Body of pancreas (tissue), 4 donors: ENCODE measurements around the gene RIPOR2.

Experiments used
- POLR2A ChIP-seq, 3 donors: fragments of 450-650 bp; IDR thresholded peaks; one replicate each; pipeline ENCODE4 v1.6.1; 2016; ENCODE audit warnings: antibody characterized with exemption in 3 of 3, mild to moderate bottlenecking in 2 of 3
- TF ChIP-seq, protein P1 (sequence below), 7 experiments: fragments of 450-650 bp in 4 of 7; fragments of 200-600 bp in 3 of 7; sonication (generic) in 3 of 7; IDR thresholded peaks; one replicate each; pipeline ENCODE4 v1.5.1; 2016 to 2019; ENCODE audit warnings: antibody characterized with exemption in 7 of 7

DNA sequence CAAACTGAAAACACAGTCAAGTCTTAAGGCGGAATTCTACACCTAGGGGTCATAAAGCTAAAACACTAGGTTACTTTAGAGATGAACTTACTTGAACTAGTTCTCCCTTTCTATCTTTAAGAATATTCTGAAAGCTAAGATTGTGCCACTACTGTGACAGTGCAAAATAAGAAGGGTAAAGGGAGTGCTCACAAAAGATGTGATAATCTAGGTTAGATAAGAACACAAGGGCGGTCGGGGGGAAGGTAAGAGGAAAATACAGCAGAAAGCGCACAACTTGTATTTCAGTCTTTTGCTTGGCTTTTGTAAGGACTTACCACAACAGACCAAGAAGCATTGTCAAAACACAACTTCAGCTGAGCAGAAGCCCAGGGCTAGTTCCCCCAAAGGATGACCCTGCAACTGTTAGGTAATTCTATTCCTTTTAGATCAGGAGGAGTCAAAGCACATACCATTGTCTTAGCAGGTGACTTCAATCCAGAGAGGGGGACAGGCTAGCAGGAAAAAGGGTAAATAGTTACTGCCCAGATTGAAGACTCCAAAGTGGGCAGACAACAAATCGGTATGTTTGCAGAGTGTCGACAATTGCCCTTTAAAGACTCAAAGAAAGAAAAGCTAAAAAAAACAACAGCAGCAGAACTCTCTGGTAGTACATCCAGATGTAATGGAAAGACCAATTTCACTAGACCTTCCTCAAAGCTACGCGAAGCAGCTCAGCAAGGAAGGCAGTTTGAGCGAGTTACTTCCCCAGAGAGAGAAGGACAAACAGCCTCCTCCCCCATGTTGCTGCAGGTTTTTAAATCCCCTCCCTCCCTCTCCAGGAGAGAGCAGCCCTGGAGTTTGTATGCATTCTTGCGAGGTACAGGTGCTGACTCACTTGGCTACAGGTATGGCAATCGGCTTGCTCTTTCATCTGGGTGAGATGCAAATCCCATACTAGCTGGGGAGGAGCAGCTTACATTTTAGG is 59.0 kb downstream of the RIPOR2 start:
- TF ChIP-seq, protein P1, sequence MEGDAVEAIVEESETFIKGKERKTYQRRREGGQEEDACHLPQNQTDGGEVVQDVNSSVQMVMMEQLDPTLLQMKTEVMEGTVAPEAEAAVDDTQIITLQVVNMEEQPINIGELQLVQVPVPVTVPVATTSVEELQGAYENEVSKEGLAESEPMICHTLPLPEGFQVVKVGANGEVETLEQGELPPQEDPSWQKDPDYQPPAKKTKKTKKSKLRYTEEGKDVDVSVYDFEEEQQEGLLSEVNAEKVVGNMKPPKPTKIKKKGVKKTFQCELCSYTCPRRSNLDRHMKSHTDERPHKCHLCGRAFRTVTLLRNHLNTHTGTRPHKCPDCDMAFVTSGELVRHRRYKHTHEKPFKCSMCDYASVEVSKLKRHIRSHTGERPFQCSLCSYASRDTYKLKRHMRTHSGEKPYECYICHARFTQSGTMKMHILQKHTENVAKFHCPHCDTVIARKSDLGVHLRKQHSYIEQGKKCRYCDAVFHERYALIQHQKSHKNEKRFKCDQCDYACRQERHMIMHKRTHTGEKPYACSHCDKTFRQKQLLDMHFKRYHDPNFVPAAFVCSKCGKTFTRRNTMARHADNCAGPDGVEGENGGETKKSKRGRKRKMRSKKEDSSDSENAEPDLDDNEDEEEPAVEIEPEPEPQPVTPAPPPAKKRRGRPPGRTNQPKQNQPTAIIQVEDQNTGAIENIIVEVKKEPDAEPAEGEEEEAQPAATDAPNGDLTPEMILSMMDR (IDR thresholded peaks at IDR 0.05) = no peak
- no peak for TF ChIP-seq POLR2A (IDR thresholded peaks at IDR 0.05)
